Measurements from ENCODE around the gene ERP27.

ERP27 gene

GRCh38 chr12:14871886-14872285 is 66.5 kb downstream of the ERP27 start:
- DNase-seq (ENCODE audit: low read depth in 2 of 2): no peak

- DNase-seq (ENCODE audit: low read depth in 2 of 2): no peak
Observed at GRCh38 chr12:14871247-14871646, 67.1 kb downstream of the ERP27 start.

- no peak for DNase-seq (ENCODE audit: low read depth in 2 of 2)
Observed at GRCh38 chr12:14868916-14869506, 69.3 kb downstream of the ERP27 start.

All from stimulated activated CD8-positive, alpha-beta memory T cell treated with anti-CD3 and anti-CD28 coated beads, Interleukin-7, amount 100 ng/mL, for 1 hour (primary cell).